Neural cell (in vitro differentiated cells): ENCODE measurements around the gene NISCH. TPM values are rescaled to one million over a fixed set of nuclear protein-coding genes. Genes with fewer than 3 reads are reported as not detected.

ENCODE experiments used
- H2AFZ ChIP-seq: fragments of 200-600, 300-800 bp; sonication (generic), shearing (Covaris generic); 2 replicates; pipeline ENCODE4 v1.6.0; 2014; ENCODE audit warnings: low read depth, mild to moderate bottlenecking, antibody characterized with exemption, low read length, moderate library complexity
- H3F3A ChIP-seq: fragments of 200-600 bp; shearing (Covaris generic); 2 replicates; pipeline ENCODE4 v1.6.1; 2016; ENCODE audit warnings: mild to moderate bottlenecking, moderate library complexity, mixed read lengths, antibody characterized with exemption, low read length; ENCODE audit not compliant: insufficient read depth, poor library complexity, severe bottlenecking
- H3K27ac ChIP-seq: fragments of 200-600, 300-800 bp; sonication (generic), shearing (Covaris generic); 2 replicates; pipeline ENCODE4 v1.5.1; 2014; ENCODE audit warnings: mild to moderate bottlenecking, low read length, moderate library complexity
- H3K27me3 ChIP-seq: fragments of 300-800, 200-600 bp; sonication (generic), shearing (Covaris generic); 2 replicates; pipeline ENCODE4 v1.6.0; 2014; ENCODE audit warnings: mild to moderate bottlenecking, low read depth, low read length, moderate library complexity; ENCODE audit not compliant: insufficient read depth
- H3K36me3 ChIP-seq: fragments of 300-800, 200-600 bp; sonication (generic), shearing (Covaris generic); 2 replicates; pipeline ENCODE4 v1.5.1; 2014; ENCODE audit warnings: mild to moderate bottlenecking, antibody characterized with exemption, low read length, moderate library complexity; ENCODE audit not compliant: insufficient read depth
- H3K4me2 ChIP-seq: fragments of 300-800, 200-600 bp; sonication (generic), shearing (Covaris generic); 2 replicates; pipeline ENCODE4 v1.6.0; 2014; ENCODE audit warnings: mild to moderate bottlenecking, low read length
- H3K4me3 ChIP-seq: fragments of 300-800, 200-600 bp; sonication (generic), shearing (Covaris generic); 2 replicates; pipeline ENCODE4 v1.5.1; 2014; ENCODE audit warnings: mild to moderate bottlenecking, low read length, moderate library complexity
- H3K79me2 ChIP-seq: fragments of 200-600 bp; shearing (Covaris generic); replicated peaks from 2 replicates; pipeline ENCODE4 v1.6.0; 2014; ENCODE audit warnings: mild to moderate bottlenecking, low read length, moderate library complexity; ENCODE audit not compliant: insufficient read depth
- H3K9ac ChIP-seq: fragments of 300-800, 200-600 bp; sonication (generic), shearing (Covaris generic); 2 replicates; pipeline ENCODE4 v1.6.1; 2016; ENCODE audit warnings: mild to moderate bottlenecking, low read length, mixed read lengths
- H3K9me2 ChIP-seq: fragments of 200-600 bp; shearing (Covaris generic); 2 replicates; pipeline ENCODE4 v1.6.1; 2016; ENCODE audit warnings: mild to moderate bottlenecking, low read length, mixed read lengths; ENCODE audit not compliant: insufficient read depth
- H3K9me3 ChIP-seq: fragments of 200-600, 300-800 bp; sonication (generic), shearing (Covaris generic); 2 replicates; pipeline ENCODE4 v1.6.1; 2016; ENCODE audit warnings: mild to moderate bottlenecking, mixed run types, low read length, moderate library complexity, mixed read lengths
- H4K20me1 ChIP-seq: fragments of 200-600 bp; shearing (Covaris generic); 2 replicates; pipeline ENCODE4 v1.6.1; 2016; ENCODE audit warnings: mild to moderate bottlenecking, mixed run types; ENCODE audit not compliant: insufficient read depth
- CTCF ChIP-seq: fragments of 450-650 bp; IDR thresholded peaks from 2 replicates; pipeline ENCODE4 v1.5.1; 2014; ENCODE audit warnings: antibody characterized with exemption, mild to moderate bottlenecking, moderate library complexity; ENCODE audit not compliant: poor library complexity, severe bottlenecking
- EP300 ChIP-seq: fragments of 450-650 bp; conservative IDR thresholded peaks from 2 replicates; pipeline ENCODE4 v1.6.1; 2014; ENCODE audit warnings: antibody characterized with exemption, mild to moderate bottlenecking, moderate library complexity; ENCODE audit not compliant: poor library complexity, severe bottlenecking
- EZH2 ChIP-seq: fragments of 200-600, 300-800 bp; shearing (Covaris generic), sonication (generic); IDR thresholded peaks from 2 replicates; pipeline ENCODE4 v1.6.1; 2014; ENCODE audit warnings: antibody characterized with exemption, low read length, borderline replicate concordance, mild to moderate bottlenecking; ENCODE audit not compliant: insufficient read depth, poor library complexity, severe bottlenecking
- MXI1 ChIP-seq: fragments of 450-650 bp; conservative IDR thresholded peaks from 2 replicates; pipeline ENCODE4 v1.6.1; 2014; ENCODE audit warnings: antibody characterized with exemption, mild to moderate bottlenecking; ENCODE audit not compliant: poor library complexity, severe bottlenecking
- POLR2AphosphoS5 ChIP-seq: IDR thresholded peaks from 2 replicates; pipeline ENCODE4 v1.6.1; 2012
- RAD21 ChIP-seq: fragments of 450-650 bp; conservative IDR thresholded peaks from 2 replicates; pipeline ENCODE4 v1.6.1; 2014; ENCODE audit warnings: antibody characterized with exemption, mild to moderate bottlenecking, moderate library complexity
- REST ChIP-seq: IDR thresholded peaks from 2 replicates; pipeline ENCODE4 v1.6.1; 2012; ENCODE audit warnings: borderline replicate concordance
- SMC3 ChIP-seq: fragments of 450-650 bp; conservative IDR thresholded peaks from 2 replicates; pipeline ENCODE4 v1.6.1; 2014; ENCODE audit warnings: antibody characterized with exemption, mild to moderate bottlenecking, moderate library complexity; ENCODE audit not compliant: poor library complexity
- TAF1 ChIP-seq: IDR thresholded peaks from 2 replicates; pipeline ENCODE4 v1.6.1; 2012; ENCODE audit warnings: low read depth
- polyA plus RNA-seq: library from polyadenylated mRNA; depleted of rRNA; stranded (reverse); fragments of >200 nt; gene quantifications from 2 replicates; pipeline ENCODE4 v1.2.3, GENCODE V29; 2014

NISCH gene
- polyA plus RNA-seq, 1 donor from 2014 or later: 88.9 TPM

GRCh38 chr3:52519445-52520140 lies 64.2 kb downstream of the NISCH start:
- Histone ChIP-seq H3K27ac (no peak overlapping the region), H3K27me3 (no peaks in the 10 kb centered on the region), H3K9me3 (no peaks in the 10 kb centered on the region), H3K9me2 (no peaks in the 10 kb centered on the region), H3K79me2 (no peaks in the 10 kb centered on the region), H3K9ac (no peak overlapping the region), H3K4me3 (no peak overlapping the region), H3K4me2 (no peak overlapping the region), H3K36me3 (no peaks in the 10 kb centered on the region), H4K20me1 (no peaks in the 10 kb centered on the region), H2AFZ (no peak overlapping the region), H3F3A (no peaks in the 10 kb centered on the region)
- no peak for TF ChIP-seq RAD21
- TF ChIP-seq CTCF: no peak
- no peak for TF ChIP-seq MXI1
- no peak for TF ChIP-seq REST
- no peak for TF ChIP-seq SMC3
- no peak for TF ChIP-seq EZH2
- TF ChIP-seq POLR2AphosphoS5: no peak
- TF ChIP-seq TAF1: no peak
- no peak for TF ChIP-seq EP300

- H3K27ac ChIP-seq: no peak overlapping the region
These were observed 64.8 kb downstream of the NISCH start for GRCh38 chr3:52520141-52520667.

More at GRCh38 chr3:52520141-52520667, 64.8 kb downstream of the NISCH start:
- TF ChIP-seq TAF1: no peak
- TF ChIP-seq SMC3: no peak
- no peak for TF ChIP-seq POLR2AphosphoS5
- TF ChIP-seq RAD21: no peak
- TF ChIP-seq EZH2: no peak
- TF ChIP-seq MXI1: no peak
- TF ChIP-seq CTCF: no peak
- TF ChIP-seq REST: no peak
- TF ChIP-seq EP300: no peak
- Histone ChIP-seq H3F3A (no peaks in the 10 kb centered on the region), H3K27me3 (no peaks in the 10 kb centered on the region), H3K4me3 (no peak overlapping the region), H2AFZ (no peak overlapping the region), H4K20me1 (no peaks in the 10 kb centered on the region), H3K9me3 (no peaks in the 10 kb centered on the region), H3K79me2 (no peaks in the 10 kb centered on the region), H3K4me2 (no peak overlapping the region), H3K36me3 (no peaks in the 10 kb centered on the region), H3K9ac (no peak overlapping the region), H3K9me2 (no peaks in the 10 kb centered on the region)
